A549 (cell line): ENCODE results near the gene ABT1. TPM values are rescaled to one million over a fixed set of nuclear protein-coding genes. Genes with fewer than 3 reads are reported as not detected.

ENCODE experiments used
- ATAC-seq, 2 experiments: fragments of 200-7000 bp in 1 of 2; fragments of >200 bp in 1 of 2; cut with Nextera tagmentation in 1 of 2; cut with Tn5 transposase in 1 of 2; 3 replicates each; pipeline versions ENCODE4 v1.8.0 to v1.9.1; 2018 to 2020; ENCODE audit warnings: mild to moderate bottlenecking in 1 of 2, moderate library complexity in 1 of 2
- CTCF ChIA-PET: fragments of 300-600 bp; sonication (Branson Sonifier 250); formaldehyde crosslinking; extraction: SDS; loops from one replicate; lab custom pipeline; 2021; ENCODE audit warnings: antibody characterized with exemption, inconsistent platforms; lab: Yijun Ruan, JAX
- POLR2A ChIA-PET: fragments of 350-600 bp; formaldehyde crosslinking; extraction: SDS; loops from one replicate; lab custom pipeline; 2021; ENCODE audit warnings: antibody characterized with exemption, inconsistent platforms; lab: Yijun Ruan, JAX
- DNase-seq, 2 experiments: peaks; one replicate each; pipeline versions ENCODE4 v3.0.0 to v3.0.0-alpha.2; 2011 to 2016; ENCODE audit warnings: low read depth in 1 of 2, low spot score in 1 of 2
- FAIRE-seq: peaks from 2 replicates; lab custom pipeline; 2011; peaks lifted over from hg19 to GRCh38; lab: Jason Lieb, UNC
- H3K27ac ChIP-seq, 2 experiments: fragments of >200 bp; sonication (Bioruptor Twin); formaldehyde crosslinking; 3 replicates each; pipeline ENCODE4 v1.5.1; 2016 to 2017
- H3K4me1 ChIP-seq: fragments of >200 bp; sonication (Bioruptor Twin); formaldehyde crosslinking; 3 replicates; pipeline ENCODE4 v1.6.1; 2016
- H3K4me2 ChIP-seq: fragments of >200 bp; sonication (Bioruptor Twin); formaldehyde crosslinking; 3 replicates; pipeline ENCODE4 v1.6.1; 2016
- H3K4me3 ChIP-seq: fragments of >200 bp; sonication (Bioruptor Twin); formaldehyde crosslinking; 3 replicates; pipeline ENCODE4 v1.5.1; 2016
- H3K9me3 ChIP-seq: fragments of >200 bp; sonication (Bioruptor Twin); formaldehyde crosslinking; 3 replicates; pipeline ENCODE4 v1.6.1; 2016
- ATOH8 ChIP-seq: fragments of 250-450 bp; sonication (Bioruptor Pico); IDR thresholded peaks from 2 replicates; pipeline ENCODE4 v1.5.0; 2020; ENCODE audit warnings: low read depth, mild to moderate bottlenecking, moderate library complexity
- BHLHE40 ChIP-seq: IDR thresholded peaks from 2 replicates; pipeline ENCODE4 v1.6.1; 2012; ENCODE audit warnings: low read depth, low read length, inconsistent platforms
- CBX8 ChIP-seq: fragments of 200-600 bp; sonication (generic); IDR thresholded peaks from 2 replicates; pipeline ENCODE4 v1.6.1; 2016
- EHF ChIP-seq: fragments of 250-450 bp; sonication (Bioruptor Pico); IDR thresholded peaks from 2 replicates; pipeline ENCODE4 v1.5.0; 2020; ENCODE audit warnings: mild to moderate bottlenecking
- EP300 ChIP-seq, 2 experiments: fragments of >200 bp; sonication (Bioruptor Twin); formaldehyde crosslinking; IDR thresholded peaks; 2 replicates in 1 of 2; 3 replicates in 1 of 2; pipeline ENCODE4 v1.6.1; 2016 to 2017
- ESRRA ChIP-seq: fragments of 150-350 bp; IDR thresholded peaks from 2 replicates; pipeline ENCODE4 v1.6.1; 2014; ENCODE audit warnings: mild to moderate bottlenecking, low read length, borderline replicate concordance
- GATA3 ChIP-seq: IDR thresholded peaks from 2 replicates; pipeline ENCODE4 v1.6.1; 2012; ENCODE audit warnings: borderline replicate concordance
- HES2 ChIP-seq: fragments of >200 bp; sonication (Bioruptor Twin); formaldehyde crosslinking; IDR thresholded peaks from 2 replicates; pipeline ENCODE4 v1.6.1; 2016
- HOXB5 ChIP-seq: fragments of 250-450 bp; sonication (Bioruptor Pico); IDR thresholded peaks from 2 replicates; pipeline ENCODE4 v1.5.0; 2020; ENCODE audit warnings: mild to moderate bottlenecking, moderate library complexity
- JUNB ChIP-seq: fragments of >200 bp; sonication (Bioruptor Twin); formaldehyde crosslinking; IDR thresholded peaks from 2 replicates; pipeline ENCODE4 v1.6.1; 2016
- KDM1A ChIP-seq: fragments of 200-600 bp; sonication (generic); IDR thresholded peaks from 2 replicates; pipeline ENCODE4 v1.6.1; 2016; ENCODE audit warnings: low read depth, mild to moderate bottlenecking
- MAFK ChIP-seq: fragments of 450-650 bp; IDR thresholded peaks from 2 replicates; pipeline ENCODE4 v1.6.1; 2014; ENCODE audit not compliant: partially characterized antibody
- MYC ChIP-seq: IDR thresholded peaks from 2 replicates; pipeline ENCODE4 v1.6.1; 2012; ENCODE audit warnings: mild to moderate bottlenecking, inconsistent platforms, low read length, improper control_type of control experiment, borderline replicate concordance
- PBX3 ChIP-seq: IDR thresholded peaks from 2 replicates; pipeline ENCODE4 v1.6.1; 2012
- POLR2AphosphoS2 ChIP-seq: conservative IDR thresholded peaks from 2 replicates; pipeline ENCODE4 v1.6.1; 2012; ENCODE audit warnings: low read length, improper control_type of control experiment, inconsistent platforms
- RCOR1 ChIP-seq: fragments of 150-350 bp; IDR thresholded peaks from 2 replicates; pipeline ENCODE4 v1.6.1; 2014; ENCODE audit warnings: antibody characterized with exemption, low read length, low read depth
- REST ChIP-seq: fragments of 200-600 bp; sonication (generic); IDR thresholded peaks from 2 replicates; pipeline ENCODE4 v1.6.1; 2016; ENCODE audit warnings: antibody characterized with exemption, mild to moderate bottlenecking, moderate library complexity
- RFX5 ChIP-seq: fragments of 450-650 bp; IDR thresholded peaks from 2 replicates; pipeline ENCODE4 v1.7.1; 2014; ENCODE audit warnings: antibody characterized with exemption, mild to moderate bottlenecking, moderate library complexity
- SMC3 ChIP-seq: fragments of >200 bp; sonication (Bioruptor Twin); formaldehyde crosslinking; IDR thresholded peaks from 3 replicates; pipeline ENCODE4 v1.6.1; 2018; ENCODE audit warnings: inconsistent platforms
- TP53 ChIP-seq: fragments of 250-450 bp; sonication (Bioruptor Pico); IDR thresholded peaks from 2 replicates; pipeline ENCODE4 v1.5.0; 2021; ENCODE audit warnings: mild to moderate bottlenecking, moderate library complexity
- USF2 ChIP-seq: fragments of 450-650 bp; IDR thresholded peaks from 2 replicates; pipeline ENCODE4 v1.6.1; 2014; ENCODE audit warnings: antibody characterized with exemption
- ZC3H11A ChIP-seq: fragments of 450-650 bp; IDR thresholded peaks from 2 replicates; pipeline ENCODE4 v1.6.1; 2014; ENCODE audit warnings: antibody characterized with exemption, mild to moderate bottlenecking
- ZFP36 ChIP-seq: fragments of 450-650 bp; IDR thresholded peaks from 2 replicates; pipeline ENCODE4 v1.6.1; 2014; ENCODE audit warnings: borderline replicate concordance; ENCODE audit not compliant: partially characterized antibody
- WGBS: methylation state at CpG from one replicate; pipeline ENCODE4 v1.1.6; 2017; ENCODE audit errors: missing lambda C conversion rate; 5-methylcytosine and 5-hydroxymethylcytosine counted together
- polyA plus RNA-seq, 4 experiments: library from polyadenylated mRNA; depleted of rRNA in 3 of 4; stranded (reverse); fragments of >200 nt; fragmentation: RNase III in 1 of 4; extraction: RNeasy Plus Mini Kit Qiagen cat#74134 plus additional on column Dnase treatment in 1 of 4; gene quantifications; 2 replicates in 3 of 4; 3 replicates in 1 of 4; pipeline ENCODE4 v1.2.3, GENCODE V29; 2011 to 2017

The ABT1 gene
- polyA plus RNA-seq, 2 of the 4 experiments (the other 2 are of a cell fraction): 10.6 to 11.1 TPM

- Histone ChIP-seq H3K27ac (peak overlapping the region; percentile 86 to 95), H3K9me3 (no peaks in the 10 kb centered on the region), H3K4me3 (peak overlapping the region; percentile 77), H3K4me1 (peaks cover 4% of the 10 kb centered on the region; the same call in 1 of the 3 replicates), H3K4me2 (peak overlapping the region; percentile 91)
- DNase-seq (no peak), ATAC-seq (no peak), FAIRE-seq (no peak)
- POLR2A ChIA-PET: no interaction called here
- 11% methylated on average over 8 of the region's 10 CpGs for WGBS
- TF ChIP-seq REST: no peak
- no peak for TF ChIP-seq ZC3H11A
- no peak for TF ChIP-seq JUNB
- no peak for TF ChIP-seq GATA3
- TF ChIP-seq SMC3: no peak
- no peak for TF ChIP-seq POLR2AphosphoS2
- TF ChIP-seq EP300 (IDR thresholded peaks at IDR 0.05): no peak
- TF ChIP-seq TP53 (CRISPR knock-in tag): no peak
- no peak for TF ChIP-seq MYC
- TF ChIP-seq ZFP36: no peak
- CTCF ChIA-PET: no interaction called here
Measured at GRCh38 chr6:26597389-26597766, 625 bp downstream of the ABT1 start.

- TF ChIP-seq HES2 (no peak), EP300 (IDR thresholded peaks at IDR 0.05) (no peak), BHLHE40 (no peak), ESRRA (no peak), RFX5 (no peak), ZC3H11A (no peak), USF2 (no peak), MAFK (no peak), GATA3 (no peak), POLR2AphosphoS2 (no peak), RCOR1 (no peak), HOXB5 (no peak), TP53 (CRISPR knock-in tag) (no peak), EHF (CRISPR knock-in tag) (no peak), KDM1A (no peak), PBX3 (no peak), ATOH8 (no peak), CBX8 (no peak)
- POLR2A ChIA-PET: no interaction called here
- WGBS: 86% methylated on average over 14 of the region's 21 CpGs
- no peaks in the 10 kb centered on the region for H3K9me3 ChIP-seq
- H3K4me3 ChIP-seq: peak overlapping the region; percentile 77
- DNase-seq (no peak), ATAC-seq (no peak), FAIRE-seq (no peak)
- CTCF ChIA-PET: no interaction called here
- peaks cover 4% of the 10 kb centered on the region; the same call in 1 of the 3 replicates for H3K4me1 ChIP-seq
- peak overlapping the region; percentile 91 for H3K4me2 ChIP-seq
- peak overlapping the region in 1 of 2 experiments; percentile 95; a peak in 1 of 6 replicates for H3K27ac ChIP-seq
Measured at GRCh38 chr6:26597821-26598220, 1.1 kb downstream of the ABT1 start.
